ENCODE data around the gene SHANK3. TPM values are rescaled to one million over a fixed set of nuclear protein-coding genes. Genes with fewer than 3 reads are reported as not detected.

The SHANK3 gene
- total RNA-seq, 2 experiments from 2014 or later, result 0.15 TPM; not detected in 1

- Histone ChIP-seq H3K79me2 (ENCODE audit: insufficient read depth, low read depth, low read length) (no peaks in the 10 kb centered on the region), H3K27ac (ENCODE audit: low read depth, low read length, poor library complexity, severe bottlenecking) (no peak overlapping the region), H3K9me3 (ENCODE audit: low read length) (no peaks in the 10 kb centered on the region), H4K20me1 (ENCODE audit: insufficient read depth, low read length) (no peaks in the 10 kb centered on the region), H3K4me1 (ENCODE audit: insufficient read depth, low read length, poor library complexity, severe bottlenecking) (no peaks in the 10 kb centered on the region), H3K9me2 (ENCODE audit: insufficient read depth, low read length) (no peaks in the 10 kb centered on the region), H2AFZ (ENCODE audit: low read length) (no peak overlapping the region), H3K36me3 (ENCODE audit: insufficient read depth, low read length) (no peaks in the 10 kb centered on the region), H3K4me2 (ENCODE audit: low read length) (no peak overlapping the region), H3K4me3 (ENCODE audit: low read depth, low read length, poor library complexity, severe bottlenecking) (no peak overlapping the region)
- intact Hi-C loops (cut with micrococcal nuclease; ENCODE audit: unreplicated experiment), result no loop called here
- CTCF ChIA-PET (ENCODE audit: unreplicated experiment), result no interaction called here
- no TSS peak for BruUV-seq (replicated peaks)
- POLR2A ChIA-PET, result no interaction called here
- DNase-seq (ENCODE audit: low spot score), result no peak
- TF ChIP-seq CTCF (conservative IDR thresholded peaks at IDR 0.05; ENCODE audit: low read length), result no peak
- no peak for TF ChIP-seq EZH2phosphoT487 (IDR thresholded peaks at IDR 0.05; ENCODE audit: borderline replicate concordance, low read depth, low read length)
These were observed 857 bp downstream of the SHANK3 start for GRCh38 chr22:50673231-50674129.

- no peaks in the 10 kb centered on the region for H3K9me2 ChIP-seq (ENCODE audit: insufficient read depth, low read length)
- POLR2A ChIA-PET, result no interaction called here
- intact Hi-C loops (cut with micrococcal nuclease; ENCODE audit: unreplicated experiment), result no loop called here
These were observed 1.5 kb downstream of the SHANK3 start for GRCh38 chr22:50674130-50674500.

More at GRCh38 chr22:50674130-50674500, 1.5 kb downstream of the SHANK3 start:
- no peak for DNase-seq (ENCODE audit: low spot score)
- no peak for TF ChIP-seq CTCF (conservative IDR thresholded peaks at IDR 0.05; ENCODE audit: low read length)
- TF ChIP-seq EZH2phosphoT487 (IDR thresholded peaks at IDR 0.05; ENCODE audit: borderline replicate concordance, low read depth, low read length), result no peak
- CTCF ChIA-PET (ENCODE audit: unreplicated experiment), result no interaction called here
- Histone ChIP-seq H2AFZ (ENCODE audit: low read length) (no peak overlapping the region), H3K79me2 (ENCODE audit: insufficient read depth, low read depth, low read length) (no peaks in the 10 kb centered on the region), H4K20me1 (ENCODE audit: insufficient read depth, low read length) (no peaks in the 10 kb centered on the region), H3K27ac (ENCODE audit: low read depth, low read length, poor library complexity, severe bottlenecking) (no peak overlapping the region), H3K9me3 (ENCODE audit: low read length) (no peaks in the 10 kb centered on the region), H3K36me3 (ENCODE audit: insufficient read depth, low read length) (no peaks in the 10 kb centered on the region), H3K4me3 (ENCODE audit: low read depth, low read length, poor library complexity, severe bottlenecking) (no peak overlapping the region), H3K4me1 (ENCODE audit: insufficient read depth, low read length, poor library complexity, severe bottlenecking) (no peaks in the 10 kb centered on the region), H3K4me2 (ENCODE audit: low read length) (no peak overlapping the region)
- BruUV-seq (replicated peaks), result no TSS peak

Measured in OCI-LY7 (cell line).